ENCODE measurements around the gene FARSB.

DNA sequence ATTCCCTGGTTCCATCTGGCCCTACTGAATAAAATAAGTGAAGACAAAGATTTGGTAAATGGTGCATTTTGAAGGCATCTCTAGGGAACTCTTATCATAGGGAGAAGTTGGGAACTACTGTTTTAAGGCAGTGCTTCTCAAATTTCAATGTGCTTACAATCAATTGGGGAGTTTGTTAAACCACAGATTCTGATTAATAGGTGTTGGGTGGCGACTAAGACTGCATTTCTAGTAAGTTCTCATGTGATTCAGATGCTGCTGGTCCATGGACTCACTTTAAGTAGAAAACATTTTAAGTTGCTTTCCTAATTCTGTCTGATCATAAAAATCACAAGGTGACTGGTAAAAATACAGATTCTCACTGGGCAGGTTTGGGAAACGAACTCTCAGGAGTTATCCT is 14.6 kb downstream of the FARSB start:
- TF ChIP-seq, protein P1, sequence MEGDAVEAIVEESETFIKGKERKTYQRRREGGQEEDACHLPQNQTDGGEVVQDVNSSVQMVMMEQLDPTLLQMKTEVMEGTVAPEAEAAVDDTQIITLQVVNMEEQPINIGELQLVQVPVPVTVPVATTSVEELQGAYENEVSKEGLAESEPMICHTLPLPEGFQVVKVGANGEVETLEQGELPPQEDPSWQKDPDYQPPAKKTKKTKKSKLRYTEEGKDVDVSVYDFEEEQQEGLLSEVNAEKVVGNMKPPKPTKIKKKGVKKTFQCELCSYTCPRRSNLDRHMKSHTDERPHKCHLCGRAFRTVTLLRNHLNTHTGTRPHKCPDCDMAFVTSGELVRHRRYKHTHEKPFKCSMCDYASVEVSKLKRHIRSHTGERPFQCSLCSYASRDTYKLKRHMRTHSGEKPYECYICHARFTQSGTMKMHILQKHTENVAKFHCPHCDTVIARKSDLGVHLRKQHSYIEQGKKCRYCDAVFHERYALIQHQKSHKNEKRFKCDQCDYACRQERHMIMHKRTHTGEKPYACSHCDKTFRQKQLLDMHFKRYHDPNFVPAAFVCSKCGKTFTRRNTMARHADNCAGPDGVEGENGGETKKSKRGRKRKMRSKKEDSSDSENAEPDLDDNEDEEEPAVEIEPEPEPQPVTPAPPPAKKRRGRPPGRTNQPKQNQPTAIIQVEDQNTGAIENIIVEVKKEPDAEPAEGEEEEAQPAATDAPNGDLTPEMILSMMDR (IDR thresholded peaks at IDR 0.05; ENCODE audit: poor library complexity), result no peak
- TF ChIP-seq EZH2 (IDR thresholded peaks at IDR 0.05; ENCODE audit: borderline replicate concordance) (no peak), EZH2phosphoT487 (IDR thresholded peaks at IDR 0.05; ENCODE audit: low read depth, severe bottlenecking, unreplicated experiment) (no peak)
